Peyer's patch (tissue), 4 donors: ENCODE measurements around the gene NACC2. TPM values are rescaled to one million over a fixed set of nuclear protein-coding genes. Genes with fewer than 3 reads are reported as not detected.

ENCODE experiments used
- DNase-seq, 3 donors: peaks; one replicate each; pipeline ENCODE4 v3.0.0-alpha.2; 2017 to 2019
- H3K27ac ChIP-seq, 4 donors: fragments of 200-600 bp; sonication (generic); one replicate each; pipeline ENCODE4 v1.5.1; 2016 to 2019
- H3K27me3 ChIP-seq, 2 donors: fragments of 200-600 bp; sonication (generic); one replicate each; pipeline ENCODE4 v1.5.1; 2019
- H3K36me3 ChIP-seq, 3 donors: fragments of 200-600 bp; sonication (generic); one replicate each; pipeline ENCODE4 v1.5.1; 2016 to 2019
- H3K4me1 ChIP-seq, 4 donors: fragments of 200-600 bp; sonication (generic); one replicate each; pipeline ENCODE4 v1.5.1; 2016 to 2019
- H3K4me3 ChIP-seq, 4 donors: fragments of 200-600 bp; sonication (generic); 1 replicate in 3 of 4; 2 replicates in 1 of 4; pipeline ENCODE4 v1.5.1; 2016 to 2019; ENCODE audit warnings: mild to moderate bottlenecking in 1 of 4
- H3K9me3 ChIP-seq, 4 donors: fragments of 200-600 bp; sonication (generic); one replicate each; pipeline ENCODE4 v1.5.1; 2016 to 2019; ENCODE audit warnings: mild to moderate bottlenecking in 1 of 4
- CTCF ChIP-seq, 6 experiments: fragments of 450-650 bp in 4 of 6; fragments of 200-600 bp in 2 of 6; sonication (generic) in 1 of 6; IDR thresholded peaks; one replicate each; pipeline ENCODE4 v1.5.1; 2017 to 2019; ENCODE audit warnings: antibody characterized with exemption in 6 of 6, mild to moderate bottlenecking in 3 of 6, moderate library complexity in 1 of 6
- POLR2A ChIP-seq, 2 donors: fragments of 450-650 bp; IDR thresholded peaks; one replicate each; pipeline ENCODE4 v1.5.1; 2017; ENCODE audit warnings: antibody characterized with exemption in 2 of 2, mild to moderate bottlenecking in 2 of 2, moderate library complexity in 2 of 2
- total RNA-seq, 4 donors: library from RNA; depleted of rRNA; stranded (reverse); fragments of >200 nt; gene quantifications; one replicate each; pipeline ENCODE4 v1.1.0, GENCODE V29; 2016

The NACC2 gene
- total RNA-seq, 4 donors from 2014 or later = 8.3 to 24.3 (median 23.1) TPM

- Histone ChIP-seq H3K4me1 (peaks cover 4 to 39% (median 12%) of the 10 kb centered on the region in 4 donors), H3K27ac (peak overlapping the region in 3 of 4 donors; percentile 10 to 68 (median 59)), H3K27me3 (no peaks in the 10 kb centered on the region), H3K36me3 (peaks cover 0 to 22% (median 0%) of the 10 kb centered on the region in 3 donors), H3K9me3 (no peaks in the 10 kb centered on the region), H3K4me3 (peak overlapping the region in 2 of 4 donors; percentile 52 to 63)
- peak in 1 of 3 donors; percentile 65 for DNase-seq
- no peak for TF ChIP-seq CTCF (IDR thresholded peaks at IDR 0.05)
- no peak for TF ChIP-seq POLR2A (IDR thresholded peaks at IDR 0.05)
Observed at GRCh38 chr9:136052472-136052880, 42.6 kb downstream of the NACC2 start.

GRCh38 chr9:136051837-136052471 lies 43.1 kb downstream of the NACC2 start:
- TF ChIP-seq POLR2A (IDR thresholded peaks at IDR 0.05) = no peak
- no peak for TF ChIP-seq CTCF (IDR thresholded peaks at IDR 0.05)
- peak overlapping the region; percentile 28 to 63 (median 45) for H3K4me3 ChIP-seq
- peak in 2 of 3 donors; percentile 79 for DNase-seq
- H3K4me1 ChIP-seq = peaks cover 4 to 39% (median 12%) of the 10 kb centered on the region in 4 donors
- no peaks in the 10 kb centered on the region for H3K9me3 ChIP-seq
- H3K36me3 ChIP-seq = peaks cover 0 to 28% (median 0%) of the 10 kb centered on the region in 3 donors
- H3K27ac ChIP-seq = peak overlapping the region in 3 of 4 donors; percentile 32 to 68 (median 59)
- no peaks in the 10 kb centered on the region for H3K27me3 ChIP-seq

GRCh38 chr9:136051453-136051836 lies 43.6 kb downstream of the NACC2 start:
- Histone ChIP-seq H3K27me3 (no peaks in the 10 kb centered on the region), H3K4me3 (peak overlapping the region; percentile 28 to 63 (median 45)), H3K4me1 (peaks cover 4 to 39% (median 12%) of the 10 kb centered on the region in 4 donors), H3K9me3 (no peaks in the 10 kb centered on the region), H3K27ac (peak overlapping the region in 3 of 4 donors; percentile 32 to 59 (median 48)), H3K36me3 (peaks cover 0 to 30% (median 0%) of the 10 kb centered on the region in 3 donors)
- no peak for TF ChIP-seq CTCF (IDR thresholded peaks at IDR 0.05)
- no peak for TF ChIP-seq POLR2A (IDR thresholded peaks at IDR 0.05)
- DNase-seq = peak in 2 of 3 donors; percentile 8 to 55

- peak overlapping the region in 1 of 4 donors; percentile 48 for H3K27ac ChIP-seq
- no peak for TF ChIP-seq POLR2A (IDR thresholded peaks at IDR 0.05)
- TF ChIP-seq CTCF (IDR thresholded peaks at IDR 0.05) = no peak
Observed at GRCh38 chr9:136050701-136051452, 44.2 kb downstream of the NACC2 start.

GRCh38 chr9:136050266-136050700 lies 44.8 kb downstream of the NACC2 start:
- TF ChIP-seq POLR2A (IDR thresholded peaks at IDR 0.05) (no peak), CTCF (IDR thresholded peaks at IDR 0.05) (no peak)
- DNase-seq = peak in 1 of 3 donors; percentile 46
- peaks cover 4 to 39% (median 12%) of the 10 kb centered on the region in 4 donors for H3K4me1 ChIP-seq
- no peaks in the 10 kb centered on the region for H3K27me3 ChIP-seq
- no peaks in the 10 kb centered on the region for H3K9me3 ChIP-seq
- peaks cover 0 to 41% (median 0%) of the 10 kb centered on the region in 3 donors for H3K36me3 ChIP-seq
- H3K4me3 ChIP-seq = no peak overlapping the region
- no peak overlapping the region for H3K27ac ChIP-seq

More at GRCh38 chr9:136050701-136051452, 44.2 kb downstream of the NACC2 start:
- H3K4me3 ChIP-seq = peak overlapping the region; percentile 28 to 63 (median 45)
- DNase-seq = peak in 1 of 3 donors; percentile 43
- H3K27me3 ChIP-seq = no peaks in the 10 kb centered on the region
- H3K4me1 ChIP-seq = peaks cover 4 to 39% (median 12%) of the 10 kb centered on the region in 4 donors
- H3K36me3 ChIP-seq = peaks cover 0 to 35% (median 0%) of the 10 kb centered on the region in 3 donors
- H3K9me3 ChIP-seq = no peaks in the 10 kb centered on the region
